Suprapubic skin (tissue), 4 donors: Measurements from ENCODE around the gene FEN1. TPM values are rescaled to one million over a fixed set of nuclear protein-coding genes. Genes with fewer than 3 reads are reported as not detected.

Source experiments
- DNase-seq, 2 donors: peaks; one replicate each; pipeline ENCODE4 v3.0.0-alpha.2; 2019; ENCODE audit warnings: low spot score in 2 of 2
- H3K27ac ChIP-seq: fragments of 200-600 bp; sonication (generic); one replicate; pipeline ENCODE4 v1.5.1; 2019
- H3K27me3 ChIP-seq: fragments of 200-600 bp; sonication (generic); one replicate; pipeline ENCODE4 v1.5.1; 2019
- H3K36me3 ChIP-seq: fragments of 200-600 bp; sonication (generic); one replicate; pipeline ENCODE4 v1.5.1; 2019
- H3K4me1 ChIP-seq: fragments of 200-600 bp; sonication (generic); one replicate; pipeline ENCODE4 v1.5.1; 2019
- H3K4me3 ChIP-seq: fragments of 200-600 bp; sonication (generic); one replicate; pipeline ENCODE4 v1.5.1; 2019; ENCODE audit warnings: mild to moderate bottlenecking
- H3K9me3 ChIP-seq: fragments of 200-600 bp; sonication (generic); one replicate; pipeline ENCODE4 v1.5.1; 2019
- CTCF ChIP-seq, 2 donors: fragments of 200-600 bp in 1 of 2; fragments of 450-650 bp in 1 of 2; sonication (generic) in 1 of 2; IDR thresholded peaks; one replicate each; pipeline ENCODE4 v1.5.1; 2016 to 2019; ENCODE audit warnings: antibody characterized with exemption in 2 of 2, mild to moderate bottlenecking in 1 of 2, moderate library complexity in 1 of 2
- EP300 ChIP-seq: sonication (generic); formaldehyde crosslinking; IDR thresholded peaks from one replicate; pipeline ENCODE4 v1.6.1; 2017; ENCODE audit warnings: antibody characterized with exemption
- POLR2A ChIP-seq, 2 donors: fragments of 450-650 bp; IDR thresholded peaks; one replicate each; pipeline ENCODE4 v1.6.1; 2017; ENCODE audit warnings: antibody characterized with exemption in 2 of 2, mild to moderate bottlenecking in 2 of 2, moderate library complexity in 2 of 2
- POLR2AphosphoS5 ChIP-seq, 3 donors: sonication (generic); formaldehyde crosslinking; IDR thresholded peaks; one replicate each; pipeline ENCODE4 v1.6.1; 2017; ENCODE audit warnings: antibody characterized with exemption in 3 of 3
- WGBS: methylation state at CpG from one replicate; pipeline ENCODE4 v1.1.5; 2018; 5-methylcytosine and 5-hydroxymethylcytosine counted together
- total RNA-seq, 4 donors: library from RNA; depleted of rRNA; stranded (reverse); fragments of >200 nt; gene quantifications; one replicate each; pipeline ENCODE4 v1.1.0, GENCODE V29; 2016

Gene FEN1
- total RNA-seq, 4 donors from 2014 or later, result 6.9 to 14.0 (median 9.2) TPM

DNA sequence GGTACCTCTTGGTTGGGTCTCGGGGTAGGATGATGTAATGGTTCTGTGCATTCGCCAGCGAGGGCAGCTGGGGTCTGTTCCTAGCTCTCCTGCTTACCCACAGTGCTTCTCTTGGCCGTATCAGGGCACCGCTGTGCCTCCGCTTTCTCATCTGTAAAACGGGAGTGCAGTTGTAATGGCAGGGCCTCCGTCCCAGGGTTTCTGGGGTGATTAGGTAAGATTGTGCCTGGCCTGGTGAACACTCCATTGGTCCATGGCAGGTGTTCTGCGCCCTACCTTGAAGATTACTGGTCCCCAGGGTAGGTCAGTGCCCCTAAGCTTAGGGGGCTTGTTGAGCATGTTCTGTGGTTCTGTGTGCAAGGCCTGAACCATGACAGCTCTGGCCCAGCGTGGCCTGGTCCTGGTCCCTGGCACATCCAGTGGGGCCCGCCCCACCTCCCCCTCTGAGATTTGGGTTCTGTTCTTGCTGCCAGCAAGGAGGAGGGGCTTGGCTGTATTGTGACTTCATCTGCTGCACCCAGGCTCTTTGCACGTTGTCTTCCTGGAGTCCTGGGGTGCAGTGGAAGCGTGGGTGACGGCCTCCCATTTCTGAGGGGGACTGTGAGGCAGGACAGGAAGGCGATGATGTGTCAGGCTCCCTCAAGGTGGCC lies 35.4 kb upstream of the FEN1 start:
- WGBS, result 86% methylated on average over 12 of the region's 15 CpGs
- H3K27ac ChIP-seq, result no peak overlapping the region
- no peaks in the 10 kb centered on the region for H3K36me3 ChIP-seq
- H3K27me3 ChIP-seq, result peaks cover 29% of the 10 kb centered on the region
- no peak overlapping the region for H3K4me3 ChIP-seq
- peaks cover 7% of the 10 kb centered on the region for H3K4me1 ChIP-seq
- TF ChIP-seq EP300 (no peak), POLR2A (IDR thresholded peaks at IDR 0.05) (no peak), POLR2AphosphoS5 (IDR thresholded peaks at IDR 0.05) (no peak), CTCF (IDR thresholded peaks at IDR 0.05) (no peak)
- no peaks in the 10 kb centered on the region for H3K9me3 ChIP-seq
- DNase-seq, result no peak

DNA sequence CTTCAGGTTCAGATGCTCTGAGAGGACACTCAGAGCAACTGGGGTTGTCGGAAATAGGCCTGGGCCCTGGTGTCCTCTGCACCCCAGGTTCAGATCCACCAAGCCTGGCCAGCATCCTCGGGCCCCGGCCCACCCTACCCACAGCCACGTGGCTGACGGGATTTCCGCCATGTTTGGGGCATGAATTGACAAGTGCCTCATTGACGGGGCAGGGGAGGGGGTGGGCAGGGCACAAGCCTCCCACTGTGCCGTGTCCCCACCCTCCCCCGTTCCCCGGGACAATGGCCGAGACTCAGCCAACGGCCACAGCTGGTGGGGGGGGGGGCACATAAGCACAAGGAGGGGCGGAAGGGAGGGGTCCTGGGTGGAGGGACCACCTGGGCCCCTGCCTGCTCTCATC lies 31.8 kb upstream of the FEN1 start:
- 67% methylated on average over 1 of the region's 13 CpGs for WGBS
- peaks cover 51% of the 10 kb centered on the region for H3K27me3 ChIP-seq
- TF ChIP-seq EP300 (no peak), POLR2A (IDR thresholded peaks at IDR 0.05) (no peak), POLR2AphosphoS5 (IDR thresholded peaks at IDR 0.05) (no peak), CTCF (IDR thresholded peaks at IDR 0.05) (no peak)
- no peaks in the 10 kb centered on the region for H3K4me1 ChIP-seq
- DNase-seq, result no peak
- no peak overlapping the region for H3K4me3 ChIP-seq
- H3K9me3 ChIP-seq, result no peaks in the 10 kb centered on the region
- H3K36me3 ChIP-seq, result no peaks in the 10 kb centered on the region
- H3K27ac ChIP-seq, result no peak overlapping the region

DNA sequence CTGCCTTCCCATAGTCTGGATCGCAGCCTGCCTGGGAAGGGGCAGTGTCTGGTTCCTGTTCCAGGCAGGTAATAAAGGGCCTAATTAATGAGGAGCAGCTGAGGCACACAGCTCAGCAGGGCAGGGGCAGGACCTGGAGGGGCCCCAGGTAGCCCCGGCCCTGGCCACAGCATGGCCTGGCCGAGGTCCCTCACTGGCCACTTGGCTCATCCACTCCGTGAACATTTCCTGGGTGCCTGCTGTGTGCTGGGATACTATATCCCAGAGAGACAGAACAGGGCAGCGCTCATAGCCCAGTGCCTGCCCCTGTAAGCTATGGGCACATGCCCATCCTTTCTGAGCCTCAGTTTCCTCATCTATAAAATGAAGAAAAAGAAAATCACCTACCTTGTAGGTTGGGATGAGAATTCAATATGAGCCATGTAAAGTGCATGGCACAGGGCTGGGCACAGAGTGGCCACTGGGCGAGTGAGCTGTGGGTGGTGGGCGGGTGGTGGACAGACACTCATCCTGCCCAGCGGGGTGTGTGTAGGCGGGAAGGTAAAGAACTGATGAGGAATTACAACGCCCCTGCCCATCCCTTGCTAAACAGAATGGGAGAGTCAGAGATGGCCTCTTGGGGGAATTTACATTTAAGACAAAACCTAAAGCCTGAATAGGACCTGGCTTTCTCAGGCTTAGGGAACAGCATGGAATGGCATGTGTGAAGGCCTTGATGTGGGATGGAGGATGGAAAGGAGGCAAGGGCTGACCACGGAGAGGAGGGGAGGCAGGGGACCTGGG lies 31.1 kb upstream of the FEN1 start:
- no peaks in the 10 kb centered on the region for H3K4me1 ChIP-seq
- 74% methylated on average over 11 of the region's 11 CpGs for WGBS

DNA sequence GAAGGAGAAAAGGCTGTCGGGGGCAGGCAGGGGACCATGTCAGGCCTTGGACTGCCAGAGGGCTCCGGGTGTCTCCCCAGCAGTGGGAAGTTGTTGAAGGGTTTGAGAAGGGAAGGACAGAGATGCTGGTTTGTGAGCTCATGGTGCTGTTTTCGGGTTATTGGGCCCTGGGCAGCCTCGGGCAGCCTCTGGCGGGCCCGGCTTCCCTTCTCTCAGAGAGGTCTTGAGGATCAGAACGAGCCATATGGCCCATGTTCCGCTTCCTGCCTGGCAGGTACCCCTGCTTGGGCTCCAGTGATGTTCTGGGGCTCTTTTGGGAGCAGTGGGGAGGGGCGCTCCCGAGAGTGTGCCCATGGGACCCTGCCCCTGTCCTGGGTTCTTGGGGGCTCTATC lies 30.5 kb upstream of the FEN1 start:
- no peak for TF ChIP-seq CTCF (IDR thresholded peaks at IDR 0.05)
- no peak for TF ChIP-seq POLR2A (IDR thresholded peaks at IDR 0.05)
- TF ChIP-seq POLR2AphosphoS5 (IDR thresholded peaks at IDR 0.05), result no peak
- TF ChIP-seq EP300, result no peak
- H3K27me3 ChIP-seq, result peaks cover 51% of the 10 kb centered on the region
- DNase-seq, result no peak
- WGBS, result 80% methylated on average over 10 of the region's 10 CpGs
- no peak overlapping the region for H3K27ac ChIP-seq
- H3K4me3 ChIP-seq, result no peak overlapping the region
- H3K36me3 ChIP-seq, result no peaks in the 10 kb centered on the region
- H3K9me3 ChIP-seq, result no peaks in the 10 kb centered on the region
- H3K4me1 ChIP-seq, result no peaks in the 10 kb centered on the region

More for the DNA sequence above, 31.1 kb upstream of the FEN1 start:
- Histone ChIP-seq H3K27ac (no peak overlapping the region), H3K4me3 (no peak overlapping the region), H3K27me3 (peaks cover 51% of the 10 kb centered on the region), H3K9me3 (no peaks in the 10 kb centered on the region), H3K36me3 (no peaks in the 10 kb centered on the region)
- DNase-seq, result no peak
- TF ChIP-seq POLR2A (IDR thresholded peaks at IDR 0.05) (no peak), POLR2AphosphoS5 (IDR thresholded peaks at IDR 0.05) (no peak), EP300 (no peak), CTCF (IDR thresholded peaks at IDR 0.05) (no peak)

- Histone ChIP-seq H3K4me1 (no peaks in the 10 kb centered on the region), H3K9me3 (no peaks in the 10 kb centered on the region), H3K27me3 (peaks cover 51% of the 10 kb centered on the region), H3K36me3 (no peaks in the 10 kb centered on the region), H3K27ac (no peak overlapping the region), H3K4me3 (no peak overlapping the region)
- TF ChIP-seq CTCF (IDR thresholded peaks at IDR 0.05) (no peak), EP300 (no peak), POLR2A (IDR thresholded peaks at IDR 0.05) (no peak), POLR2AphosphoS5 (IDR thresholded peaks at IDR 0.05) (no peak)
- DNase-seq, result no peak
- 36% methylated on average over 15 of the region's 15 CpGs for WGBS
Observed at GRCh38 chr11:61762798-61763197, 29.9 kb upstream of the FEN1 start.
